ENCODE results near the gene PPM1E.

- TF ChIP-seq POLR2A (IDR thresholded peaks at IDR 0.05) (no peak), CTCF (IDR thresholded peaks at IDR 0.05) (no peak)
Measured at GRCh38 chr17:59003860-59004259, 248.2 kb downstream of the PPM1E start.

All from body of pancreas (tissue), 4 donors.